AG09319 (cell line): Measurements from ENCODE around the gene GAB4.
"Not testable (repeated sequence)": the region's sequence is repeated elsewhere in the genome, so short reads cannot be mapped to it uniquely, and the experiment has no call there.

Experiments used
- DNase-seq: peaks from one replicate; pipeline ENCODE4 v3.0.0-alpha.2; 2010; ENCODE audit warnings: low read depth; ENCODE audit errors: extremely low read depth
- TF ChIP-seq, protein P1 (sequence below): IDR thresholded peaks from 2 replicates; pipeline ENCODE4 v1.5.1; 2011; ENCODE audit warnings: low read depth, mild to moderate bottlenecking, inconsistent platforms, low read length, moderate library complexity

The GAB4 gene

DNA sequence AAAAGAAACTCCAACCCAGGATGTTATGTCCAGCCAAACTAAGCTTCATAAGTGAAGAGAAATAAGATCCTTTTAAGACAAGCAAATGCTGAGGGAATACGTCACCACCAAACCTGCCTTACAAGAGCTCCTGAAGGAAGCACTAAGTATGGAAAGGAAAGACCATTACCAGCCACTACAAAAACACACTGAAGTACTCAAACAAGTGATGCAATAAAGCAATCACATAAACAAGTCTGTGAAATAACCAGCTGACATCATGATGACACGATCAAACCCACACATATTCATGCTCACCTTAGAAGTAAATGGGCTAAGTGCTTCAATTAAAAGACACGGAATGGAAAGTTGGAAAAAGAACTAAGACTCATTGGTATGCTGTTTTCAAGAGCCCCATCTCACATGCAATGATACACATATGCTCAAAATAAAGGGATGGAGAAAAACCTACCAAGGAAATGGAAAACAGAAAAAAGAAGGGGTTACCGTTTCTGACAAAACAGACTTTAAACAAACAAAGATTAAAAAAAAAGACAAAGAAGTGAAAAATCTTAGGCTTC, 82.5 kb downstream of the GAB4 start:
- DNase-seq: no peak
- TF ChIP-seq, protein P1, sequence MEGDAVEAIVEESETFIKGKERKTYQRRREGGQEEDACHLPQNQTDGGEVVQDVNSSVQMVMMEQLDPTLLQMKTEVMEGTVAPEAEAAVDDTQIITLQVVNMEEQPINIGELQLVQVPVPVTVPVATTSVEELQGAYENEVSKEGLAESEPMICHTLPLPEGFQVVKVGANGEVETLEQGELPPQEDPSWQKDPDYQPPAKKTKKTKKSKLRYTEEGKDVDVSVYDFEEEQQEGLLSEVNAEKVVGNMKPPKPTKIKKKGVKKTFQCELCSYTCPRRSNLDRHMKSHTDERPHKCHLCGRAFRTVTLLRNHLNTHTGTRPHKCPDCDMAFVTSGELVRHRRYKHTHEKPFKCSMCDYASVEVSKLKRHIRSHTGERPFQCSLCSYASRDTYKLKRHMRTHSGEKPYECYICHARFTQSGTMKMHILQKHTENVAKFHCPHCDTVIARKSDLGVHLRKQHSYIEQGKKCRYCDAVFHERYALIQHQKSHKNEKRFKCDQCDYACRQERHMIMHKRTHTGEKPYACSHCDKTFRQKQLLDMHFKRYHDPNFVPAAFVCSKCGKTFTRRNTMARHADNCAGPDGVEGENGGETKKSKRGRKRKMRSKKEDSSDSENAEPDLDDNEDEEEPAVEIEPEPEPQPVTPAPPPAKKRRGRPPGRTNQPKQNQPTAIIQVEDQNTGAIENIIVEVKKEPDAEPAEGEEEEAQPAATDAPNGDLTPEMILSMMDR: no peak

DNA sequence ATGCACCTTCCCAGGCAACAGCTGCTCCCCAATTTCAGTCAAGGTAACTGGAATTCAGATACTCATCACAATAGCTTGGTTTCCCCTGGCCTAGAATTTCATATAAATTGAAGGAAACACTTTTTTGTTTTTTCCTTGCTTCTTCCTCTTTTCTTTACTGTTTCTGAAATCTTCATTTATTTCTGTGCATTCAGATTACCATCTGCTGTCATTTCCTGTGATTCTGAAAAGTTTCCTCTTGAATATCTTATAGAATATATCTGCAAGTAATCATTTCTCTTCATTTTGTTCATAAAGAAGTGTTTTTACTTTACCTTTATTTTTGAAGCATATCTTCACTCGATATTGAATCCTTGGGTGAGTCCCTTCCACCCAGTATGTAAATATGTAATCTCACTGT, 85.3 kb downstream of the GAB4 start:
- TF ChIP-seq, protein P1: no peak
- DNase-seq: no peak

DNA sequence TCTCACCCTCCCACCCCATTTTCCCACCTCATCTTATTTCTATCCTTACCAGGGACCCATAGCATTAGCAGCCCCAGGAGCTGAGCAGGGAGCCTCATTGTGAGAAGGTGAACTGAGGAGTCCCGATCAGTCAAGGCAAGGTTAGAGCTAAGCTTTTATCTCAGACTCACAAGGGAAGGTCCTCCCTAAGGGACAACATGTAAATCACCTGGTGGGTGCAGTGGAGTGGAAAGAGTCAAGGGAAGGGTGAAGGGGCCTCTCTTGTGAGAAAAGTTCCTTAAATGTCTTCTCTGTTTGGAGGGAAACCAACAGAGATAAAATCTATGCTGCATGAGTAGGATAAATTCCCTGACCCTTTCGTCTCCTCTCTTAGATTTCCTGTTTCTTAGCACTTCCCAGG, 85.9 kb downstream of the GAB4 start:
- TF ChIP-seq, protein P1: no peak
- DNase-seq: no peak

DNA sequence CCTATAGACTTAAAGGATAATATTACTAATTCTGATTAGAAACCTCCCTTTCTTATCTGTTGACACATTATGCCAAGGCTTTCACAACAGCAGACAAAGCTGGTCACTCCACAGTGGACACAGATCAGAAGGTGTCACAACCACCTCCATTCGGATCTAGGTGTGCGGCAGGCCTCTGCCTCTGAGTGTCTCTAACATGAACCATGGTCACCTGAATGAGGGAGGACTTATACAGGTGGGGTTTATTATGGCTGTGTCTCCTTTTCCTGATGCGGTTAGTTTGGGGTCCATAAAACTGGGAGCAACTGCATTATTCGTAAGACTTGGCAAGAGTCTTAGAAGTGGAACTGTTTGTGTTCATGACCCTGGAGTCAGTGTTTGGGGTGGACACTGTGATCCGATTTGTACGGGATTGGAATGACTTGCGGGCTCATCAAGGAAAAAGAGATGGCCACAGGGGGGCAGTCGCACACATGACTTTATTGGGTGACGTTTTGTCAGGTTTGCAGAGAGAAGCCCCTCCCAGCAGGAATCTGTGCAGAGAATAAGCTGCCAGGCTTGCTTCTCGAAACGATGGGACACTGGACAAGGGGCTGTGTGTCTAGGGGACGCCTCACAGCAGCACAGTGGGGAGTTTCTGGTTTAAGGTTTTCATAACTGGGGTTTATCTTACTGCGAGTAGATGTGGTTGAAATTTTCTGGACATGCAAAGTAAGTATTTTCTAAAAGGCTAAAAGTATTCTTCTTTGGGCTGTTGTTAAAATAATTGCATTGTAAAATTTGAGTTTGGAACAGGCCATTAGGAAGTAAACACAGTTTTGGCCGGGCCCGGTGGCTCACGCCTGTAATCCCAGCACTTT, 90.6 kb downstream of the GAB4 start:
- TF ChIP-seq, protein P1: peak; percentile 54
- DNase-seq: peak; percentile 12

DNA sequence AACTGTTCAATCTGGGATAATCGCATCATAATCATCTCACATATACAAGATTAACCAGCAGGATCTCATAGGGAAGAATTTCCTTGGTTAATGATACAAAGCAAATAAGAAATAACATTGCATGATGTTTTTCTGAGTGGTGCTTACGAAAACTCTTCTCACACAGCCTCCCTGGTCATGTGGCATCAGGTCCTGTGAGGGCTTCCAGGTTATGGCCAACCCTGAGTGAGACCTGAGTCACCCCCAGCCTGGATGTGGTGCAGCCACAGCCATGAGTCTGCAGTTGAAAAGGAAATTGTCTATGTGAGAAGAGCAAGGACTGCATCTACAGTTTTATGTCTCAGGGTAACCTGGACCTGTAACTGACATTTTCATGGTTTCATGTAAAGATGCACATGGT, 92.3 kb downstream of the GAB4 start:
- TF ChIP-seq, protein P1: no peak
- no peak for DNase-seq

DNA sequence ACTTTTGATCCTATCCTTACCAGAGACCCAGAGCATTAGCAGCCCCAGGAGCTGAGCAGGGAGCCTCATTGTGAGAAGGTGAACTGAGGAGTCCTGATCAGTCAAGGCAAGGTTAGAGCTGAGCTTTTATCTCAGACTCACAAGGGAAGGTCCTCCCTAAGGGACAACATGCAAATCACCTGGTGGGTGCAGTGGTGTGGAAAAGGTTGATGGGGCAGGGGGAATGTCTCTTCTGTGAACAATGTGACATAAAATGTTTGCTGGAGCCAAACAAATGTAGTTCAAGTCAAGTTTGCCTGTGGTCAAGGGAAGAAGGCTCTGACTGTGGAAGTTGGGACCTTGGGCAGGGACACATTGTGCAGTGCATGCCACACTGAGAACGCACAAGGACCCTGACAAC, 93.1 kb downstream of the GAB4 start:
- not testable (repeated sequence) for DNase-seq

DNA sequence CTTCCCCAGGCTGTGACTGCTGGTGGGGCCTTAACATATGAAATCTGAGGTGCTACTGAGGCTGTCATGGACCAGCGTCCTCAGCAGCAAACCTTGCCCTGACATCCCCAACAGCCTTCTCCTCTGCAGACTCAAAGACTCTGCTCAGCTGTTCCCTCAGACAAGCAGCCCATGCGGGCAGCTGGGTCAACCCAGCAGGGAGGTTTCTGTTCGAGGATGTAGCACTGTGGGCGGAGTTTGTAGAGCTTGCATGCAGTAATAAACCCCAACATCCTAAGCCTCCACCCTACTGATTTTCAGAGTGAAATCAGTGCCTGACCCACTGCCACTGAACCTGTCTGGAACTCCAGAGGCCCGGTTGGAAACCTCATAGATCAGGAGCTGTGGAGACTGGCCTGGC, 94.0 kb downstream of the GAB4 start:
- no peak for DNase-seq
- TF ChIP-seq, protein P1: no peak
